Mammary epithelial cell (primary cell): ENCODE data around the gene DCLK3.

Experiments used
- CTCF ChIP-seq, 2 donors: IDR thresholded peaks in 1 of 2; conservative IDR thresholded peaks in 1 of 2; 2 replicates each; pipeline ENCODE4 v1.5.1; 2011 to 2012; ENCODE audit warnings: inconsistent platforms in 2 of 2, low read length in 2 of 2, mild to moderate bottlenecking in 2 of 2, control low read depth in 1 of 2, low read depth in 1 of 2; ENCODE audit not compliant: insufficient read depth in 1 of 2; ENCODE audit errors: extremely low read depth in 1 of 2
- EZH2 ChIP-seq: IDR thresholded peaks from 2 replicates; pipeline ENCODE4 v1.6.1; 2012; ENCODE audit warnings: low read length, inconsistent platforms, borderline replicate concordance

GRCh38 chr3:36804295-36805055 lies 40.1 kb upstream of the DCLK3 start:
- no peak for TF ChIP-seq CTCF (conservative IDR thresholded peaks at IDR 0.05 in 1 of 2, IDR thresholded peaks at IDR 0.05 in 1 of 2; ENCODE audit: extremely low read depth in 1 of 2, insufficient read depth in 1 of 2, low read depth in 1 of 2, low read length in 2 of 2)
- no peak for TF ChIP-seq EZH2
